HS-27A (cell line): ENCODE data around the gene PCSK7.

Source experiments
- DNase-seq: peaks from one replicate; pipeline ENCODE4 v3.0.0-alpha.2; 2012; ENCODE audit warnings: low read depth, missing footprints

Gene PCSK7

GRCh38 chr11:117230999-117231841, 653 bp downstream of the PCSK7 start:
- DNase-seq, result no peak

- DNase-seq, result no peak
These were observed 1.4 kb downstream of the PCSK7 start for GRCh38 chr11:117230286-117230961.

GRCh38 chr11:117229931-117230285, 2.0 kb downstream of the PCSK7 start:
- DNase-seq, result no peak

- DNase-seq, result no peak
These were observed 2.5 kb downstream of the PCSK7 start for GRCh38 chr11:117229411-117229810.

GRCh38 chr11:117228091-117228490, 3.8 kb downstream of the PCSK7 start:
- no peak for DNase-seq

GRCh38 chr11:117226388-117227385, 5.2 kb downstream of the PCSK7 start:
- no peak for DNase-seq

- no peak for DNase-seq
These were observed 6.2 kb downstream of the PCSK7 start for GRCh38 chr11:117225553-117226170.

- no peak for DNase-seq
These were observed 7.9 kb downstream of the PCSK7 start for GRCh38 chr11:117223741-117224689.

GRCh38 chr11:117222991-117223740, 8.7 kb downstream of the PCSK7 start:
- no peak for DNase-seq

GRCh38 chr11:117221775-117222517, 9.9 kb downstream of the PCSK7 start:
- no peak for DNase-seq

GRCh38 chr11:117220999-117221774, 10.7 kb downstream of the PCSK7 start:
- no peak for DNase-seq

- DNase-seq, result no peak
These were observed 11.3 kb downstream of the PCSK7 start for GRCh38 chr11:117220568-117220967.

GRCh38 chr11:117219995-117220394, 11.9 kb downstream of the PCSK7 start:
- no peak for DNase-seq

- DNase-seq, result no peak
These were observed 12.4 kb downstream of the PCSK7 start for GRCh38 chr11:117219455-117219854.

- DNase-seq, result no peak
These were observed 12.9 kb downstream of the PCSK7 start for GRCh38 chr11:117219001-117219400.

GRCh38 chr11:117218133-117218915, 13.5 kb downstream of the PCSK7 start:
- no peak for DNase-seq
